ENCODE measurements around the gene PPIF.

The PPIF gene

GRCh38 chr10:79349766-79350406, 2.6 kb downstream of the PPIF start:
- DNase-seq, result no peak

- DNase-seq, result no peak
Measured at GRCh38 chr10:79350407-79351154, 3.3 kb downstream of the PPIF start.

GRCh38 chr10:79351332-79351731, 4.1 kb downstream of the PPIF start:
- DNase-seq, result no peak

- DNase-seq, result no peak
Measured at GRCh38 chr10:79352035-79352877, 5.0 kb downstream of the PPIF start.

- no peak for DNase-seq
Measured at GRCh38 chr10:79353000-79353406, 5.7 kb downstream of the PPIF start.

- DNase-seq, result no peak
Measured at GRCh38 chr10:79353726-79354125, 6.5 kb downstream of the PPIF start.

- DNase-seq, result no peak
Measured at GRCh38 chr10:79354141-79354540, 6.9 kb downstream of the PPIF start.

- DNase-seq, result no peak
Measured at GRCh38 chr10:79354615-79355014, 7.3 kb downstream of the PPIF start.

GRCh38 chr10:79355420-79356017, 8.2 kb downstream of the PPIF start:
- no peak for DNase-seq

- DNase-seq, result no peak
Measured at GRCh38 chr10:79356104-79356503, 8.8 kb downstream of the PPIF start.

- DNase-seq, result no peak
Measured at GRCh38 chr10:79357180-79357579, 9.9 kb downstream of the PPIF start.

GRCh38 chr10:79358811-79359210, 11.5 kb downstream of the PPIF start:
- DNase-seq, result no peak

GRCh38 chr10:79359816-79360498, 12.7 kb downstream of the PPIF start:
- DNase-seq, result no peak

GRCh38 chr10:79360499-79361342, 13.5 kb downstream of the PPIF start:
- no peak for DNase-seq

- DNase-seq, result no peak
Measured at GRCh38 chr10:79361726-79362397, 14.6 kb downstream of the PPIF start.

- DNase-seq, result no peak
Measured at GRCh38 chr10:79367426-79368189, 20.3 kb downstream of the PPIF start.

- no peak for DNase-seq
Measured at GRCh38 chr10:79372871-79373270, 25.6 kb downstream of the PPIF start.

- DNase-seq, result peak; percentile 58
Measured at GRCh38 chr10:79374312-79375191, 27.3 kb downstream of the PPIF start.

Measured in central memory CD4-positive, alpha-beta T cell (primary cell).